Transverse colon (tissue), 4 donors: ENCODE measurements around the gene SIRPB2. TPM values are rescaled to one million over a fixed set of nuclear protein-coding genes. Genes with fewer than 3 reads are reported as not detected.

Source experiments
- DNase-seq: peaks from one replicate; pipeline ENCODE4 v3.0.0-alpha.2; 2019
- H3K27ac ChIP-seq, 4 donors: fragments of 200-600 bp; sonication (generic); 2 replicates each; pipeline ENCODE4 v1.5.1; 2016 to 2018; ENCODE audit warnings: inconsistent platforms in 4 of 4
- H3K27me3 ChIP-seq: fragments of 200-600 bp; sonication (generic); 2 replicates; pipeline ENCODE4 v1.5.1; 2017; ENCODE audit warnings: inconsistent platforms
- H3K36me3 ChIP-seq, 4 donors: fragments of 200-600 bp; sonication (generic); 2 replicates each; pipeline ENCODE4 v1.5.1; 2017 to 2019; ENCODE audit warnings: inconsistent platforms in 4 of 4
- H3K4me1 ChIP-seq, 4 donors: fragments of 200-600 bp; sonication (generic); 2 replicates each; pipeline ENCODE4 v1.5.1; 2017 to 2020; ENCODE audit warnings: inconsistent platforms in 4 of 4
- H3K4me3 ChIP-seq, 4 donors: fragments of 200-600 bp; sonication (generic); 1 replicate in 1 of 4; 2 replicates in 3 of 4; pipeline versions ENCODE4 v1.5.1 to v1.6.1; 2017 to 2019; ENCODE audit warnings: inconsistent platforms in 4 of 4
- H3K9me3 ChIP-seq, 2 donors: fragments of 200-600 bp; sonication (generic); 2 replicates each; pipeline ENCODE4 v1.5.1; 2017 to 2019; ENCODE audit warnings: inconsistent platforms in 2 of 2
- EP300 ChIP-seq: sonication (generic); formaldehyde crosslinking; IDR thresholded peaks from one replicate; pipeline ENCODE4 v1.6.1; 2017; ENCODE audit warnings: antibody characterized with exemption, low read depth
- POLR2A ChIP-seq: fragments of 450-650 bp; IDR thresholded peaks from one replicate; pipeline ENCODE4 v1.6.1; 2016; ENCODE audit warnings: antibody characterized with exemption, mild to moderate bottlenecking, moderate library complexity
- POLR2AphosphoS5 ChIP-seq, 3 donors: sonication (generic); formaldehyde crosslinking; IDR thresholded peaks; one replicate each; pipeline ENCODE4 v1.6.1; 2016; ENCODE audit warnings: antibody characterized with exemption in 3 of 3
- WGBS, 2 donors: methylation state at CpG; one replicate each; pipeline ENCODE4 v1.1.5; 2018; ENCODE audit warnings: low coverage in 1 of 2; 5-methylcytosine and 5-hydroxymethylcytosine counted together
- in situ Hi-C, 4 donors: fragments of 200-750 bp; cut with MboI; loops; one replicate each; pipeline versions ENCODE4 v1.15.0 to v1.15.1; 2017; ENCODE audit warnings: low sequenced_read_pairs in 3 of 4, low pct_ligation_motif_present in 1 of 4, low pct_unique_long_range_greater_than_20kb in 1 of 4
- intact Hi-C: fragments of 100-400 bp; cut with DNase I; formaldehyde crosslinking; loops from one replicate; pipeline ENCODE4 v1.15.1; 2023; ENCODE audit warnings: low total_unique reads
- total RNA-seq, 4 donors: library from RNA; depleted of rRNA; stranded (reverse); fragments of >200 nt; gene quantifications; one replicate each; pipeline ENCODE4 v1.1.0, GENCODE V29; 2016
- TF ChIP-seq, protein P1 (sequence below), 5 experiments: fragments of 200-600 bp in 3 of 5; fragments of 450-650 bp in 2 of 5; sonication (generic) in 3 of 5; IDR thresholded peaks; 1 replicate in 2 of 5; 2 replicates in 3 of 5; pipeline ENCODE4 v1.5.1; 2016 to 2017; ENCODE audit warnings: antibody characterized with exemption in 5 of 5, inconsistent platforms in 3 of 5, mild to moderate bottlenecking in 2 of 5, moderate library complexity in 1 of 5

SIRPB2 gene
- total RNA-seq, 4 donors from 2014 or later = 3.7 to 3.8 TPM; not detected in 2

DNA sequence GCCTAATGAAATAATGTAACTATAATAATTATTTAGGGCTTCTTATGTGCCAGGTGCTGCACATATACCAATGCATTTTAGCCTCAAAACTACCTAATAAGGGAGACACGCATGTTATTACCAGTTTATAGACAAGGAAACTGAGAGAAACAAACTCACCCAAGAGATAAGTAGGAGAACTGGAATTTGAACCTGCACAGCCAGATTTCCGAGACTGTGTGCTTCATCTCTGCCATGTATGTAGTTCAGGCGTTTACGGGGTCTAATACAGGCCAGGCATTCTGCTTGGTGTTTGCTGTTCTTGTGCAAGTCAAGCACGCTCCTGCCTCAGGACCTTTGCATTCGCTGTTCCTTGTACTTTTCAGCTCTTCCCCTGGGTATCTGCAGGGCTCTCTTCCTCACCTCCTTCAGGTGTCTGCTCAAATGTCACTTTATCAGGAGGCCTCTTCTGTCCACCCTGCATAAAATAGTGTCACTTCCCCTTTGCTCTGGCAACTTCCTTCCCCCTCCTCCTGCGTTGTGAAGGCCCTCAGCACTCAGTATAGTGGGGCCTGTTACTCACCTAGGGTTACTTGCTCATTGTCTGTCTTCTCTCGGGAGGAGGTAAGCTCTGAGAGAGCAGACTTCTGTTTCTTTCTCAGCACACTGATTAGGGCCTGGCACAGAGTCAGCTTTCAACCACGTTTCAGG lies 18.5 kb downstream of the SIRPB2 start:
- no peak overlapping the region for H3K27ac ChIP-seq
- peaks cover 0 to 34% (median 16%) of the 10 kb centered on the region in 4 donors for H3K4me1 ChIP-seq
- H3K4me3 ChIP-seq = no peak overlapping the region
- in situ Hi-C loops (loop anchor here in 3 of 4 donors (25.0 kb wide), 2 partner anchors 335 to 360 kb away; partner anchors contain the start of gene PSMF1 (in 2 of the 3)), intact Hi-C loops (no loop called here)
- H3K36me3 ChIP-seq = no peaks in the 10 kb centered on the region
- no peak for DNase-seq
- H3K9me3 ChIP-seq = no peaks in the 10 kb centered on the region
- 60 to 75% methylated on average over 5 to 9 of the region's 9 CpGs for WGBS, 2 donors
- H3K27me3 ChIP-seq = no peaks in the 10 kb centered on the region
- TF ChIP-seq EP300 (no peak), POLR2A (no peak), POLR2AphosphoS5 (IDR thresholded peaks at IDR 0.05) (no peak)
- TF ChIP-seq, protein P1, sequence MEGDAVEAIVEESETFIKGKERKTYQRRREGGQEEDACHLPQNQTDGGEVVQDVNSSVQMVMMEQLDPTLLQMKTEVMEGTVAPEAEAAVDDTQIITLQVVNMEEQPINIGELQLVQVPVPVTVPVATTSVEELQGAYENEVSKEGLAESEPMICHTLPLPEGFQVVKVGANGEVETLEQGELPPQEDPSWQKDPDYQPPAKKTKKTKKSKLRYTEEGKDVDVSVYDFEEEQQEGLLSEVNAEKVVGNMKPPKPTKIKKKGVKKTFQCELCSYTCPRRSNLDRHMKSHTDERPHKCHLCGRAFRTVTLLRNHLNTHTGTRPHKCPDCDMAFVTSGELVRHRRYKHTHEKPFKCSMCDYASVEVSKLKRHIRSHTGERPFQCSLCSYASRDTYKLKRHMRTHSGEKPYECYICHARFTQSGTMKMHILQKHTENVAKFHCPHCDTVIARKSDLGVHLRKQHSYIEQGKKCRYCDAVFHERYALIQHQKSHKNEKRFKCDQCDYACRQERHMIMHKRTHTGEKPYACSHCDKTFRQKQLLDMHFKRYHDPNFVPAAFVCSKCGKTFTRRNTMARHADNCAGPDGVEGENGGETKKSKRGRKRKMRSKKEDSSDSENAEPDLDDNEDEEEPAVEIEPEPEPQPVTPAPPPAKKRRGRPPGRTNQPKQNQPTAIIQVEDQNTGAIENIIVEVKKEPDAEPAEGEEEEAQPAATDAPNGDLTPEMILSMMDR (IDR thresholded peaks at IDR 0.05) = no peak

DNA sequence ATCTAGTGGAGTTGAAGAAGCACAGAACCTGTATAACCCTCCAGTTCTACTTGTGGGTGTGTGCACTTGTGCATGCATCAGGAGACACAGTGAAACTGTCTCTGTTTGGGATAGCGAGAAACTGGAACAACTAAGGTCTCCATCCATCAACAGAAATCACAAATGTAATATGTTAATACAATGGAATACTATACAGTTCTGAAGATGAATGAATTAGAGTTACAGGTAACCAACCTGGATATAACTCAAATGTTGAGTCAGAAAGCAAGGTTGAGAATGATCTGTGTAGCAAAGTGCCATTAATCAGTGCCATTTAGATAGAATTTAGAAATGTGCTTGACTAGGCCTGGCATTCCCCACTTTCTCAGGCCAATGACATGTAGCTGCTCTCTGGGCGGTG lies 20.0 kb downstream of the SIRPB2 start:
- Histone ChIP-seq H3K4me1 (peaks cover 0 to 41% (median 19%) of the 10 kb centered on the region in 4 donors), H3K9me3 (no peaks in the 10 kb centered on the region), H3K27me3 (no peaks in the 10 kb centered on the region), H3K27ac (no peak overlapping the region), H3K4me3 (no peak overlapping the region), H3K36me3 (no peaks in the 10 kb centered on the region)
- 95 to 100% methylated on average over 1 to 2 of the region's 2 CpGs for WGBS, 2 donors
- intact Hi-C loops = no loop called here
- in situ Hi-C loops = loop anchor here in 3 of 4 donors (25.0 kb wide), 2 partner anchors 334 to 359 kb away; partner anchors contain the start of gene PSMF1 (in 2 of the 3)
- DNase-seq = no peak
- no peak for TF ChIP-seq EP300
- no peak for TF ChIP-seq POLR2A
- TF ChIP-seq, protein P1 (IDR thresholded peaks at IDR 0.05) = no peak
- TF ChIP-seq POLR2AphosphoS5 (IDR thresholded peaks at IDR 0.05) = no peak

DNA sequence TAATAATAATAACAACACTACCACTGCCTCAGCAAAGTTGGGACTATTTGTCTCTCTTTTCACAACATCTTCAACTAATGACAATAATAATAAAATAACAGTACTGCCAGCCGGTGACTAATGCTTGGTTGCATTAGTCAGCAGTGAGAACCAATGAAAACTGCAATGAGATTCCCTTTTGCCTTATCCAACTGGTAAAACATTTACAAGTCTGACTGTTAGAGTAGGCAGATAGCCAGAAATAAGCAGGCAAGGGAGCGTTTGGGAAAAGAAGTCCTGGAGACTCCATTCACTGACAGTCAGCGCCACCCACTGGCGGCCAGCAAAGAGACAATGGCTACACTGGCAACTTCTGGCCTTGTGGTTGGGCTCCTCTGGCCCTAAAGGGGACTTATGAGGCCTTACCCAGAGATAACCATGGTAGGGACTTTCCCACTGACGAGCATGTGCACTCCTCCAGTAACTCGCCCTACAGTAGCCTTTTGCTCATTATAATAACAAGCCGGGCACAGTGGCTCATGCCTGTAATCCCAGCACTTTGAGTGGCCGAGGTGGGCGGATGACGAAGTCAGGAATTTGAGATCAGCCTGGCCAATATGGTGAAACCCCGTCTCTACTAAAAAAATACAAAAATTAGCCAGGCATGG lies 21.2 kb downstream of the SIRPB2 start:
- Histone ChIP-seq H3K4me1 (peaks cover 9 to 52% (median 29%) of the 10 kb centered on the region in 4 donors), H3K4me3 (no peak overlapping the region), H3K9me3 (no peaks in the 10 kb centered on the region), H3K27ac (peak overlapping the region in 3 of 4 donors; percentile 53 to 56 (median 56)), H3K27me3 (no peaks in the 10 kb centered on the region), H3K36me3 (no peaks in the 10 kb centered on the region)
- WGBS, 2 donors = 6 to 32% methylated on average over 4 to 11 of the region's 11 CpGs
- peak; percentile 87 for DNase-seq
- TF ChIP-seq, protein P1 (IDR thresholded peaks at IDR 0.05) = peak; percentile 58 to 84 (median 67)
- TF ChIP-seq EP300 (no peak), POLR2AphosphoS5 (IDR thresholded peaks at IDR 0.05) (peak in 2 of 3 donors; percentile 52)
- in situ Hi-C loops = loop anchor here in 3 of 4 donors (25.0 kb wide), 2 partner anchors 333 to 358 kb away; partner anchors contain the start of gene PSMF1 (in 2 of the 3)
- intact Hi-C loops = loop anchor here (10.0 kb wide), 1 partner anchor 155 kb away; no protein-coding TSS in a partner anchor

DNA sequence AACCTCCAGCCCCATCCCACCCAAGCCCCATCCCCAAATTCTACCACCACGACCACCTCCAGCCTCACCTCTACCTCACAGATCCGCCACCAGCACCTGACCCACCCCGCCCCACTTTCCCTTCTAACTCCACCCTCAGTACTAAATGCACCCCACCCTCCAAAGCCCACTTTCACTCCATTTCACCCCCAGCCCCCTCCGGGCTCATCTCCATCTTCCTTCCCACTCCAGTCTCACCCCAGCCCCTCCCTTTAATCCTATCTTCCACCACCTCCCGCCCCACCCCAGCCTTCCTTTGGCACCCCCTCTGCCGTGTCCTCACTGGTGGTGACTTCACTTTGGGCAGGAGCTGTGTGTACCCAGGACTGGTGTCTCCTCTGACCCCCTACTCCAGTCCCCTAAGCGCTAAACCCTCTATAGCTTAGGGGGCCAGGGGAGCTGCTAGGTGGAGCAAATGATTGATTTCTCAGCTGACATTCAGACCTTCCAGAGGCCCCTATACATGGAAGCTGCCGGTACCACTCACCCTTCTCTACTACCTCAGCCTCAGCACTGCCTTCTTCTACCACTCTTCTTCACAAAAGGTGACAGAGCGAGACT lies 21.8 kb downstream of the SIRPB2 start:
- intact Hi-C loops (loop anchor here (10.0 kb wide), 1 partner anchor 155 kb away; no protein-coding TSS in a partner anchor), in situ Hi-C loops (loop anchor here in 3 of 4 donors (25.0 kb wide), 2 partner anchors 332 to 357 kb away; partner anchors contain the start of gene PSMF1 (in 2 of the 3))
- Histone ChIP-seq H3K36me3 (no peaks in the 10 kb centered on the region), H3K4me1 (peaks cover 11 to 58% (median 32%) of the 10 kb centered on the region in 4 donors), H3K27ac (peak overlapping the region in 3 of 4 donors; percentile 53 to 56 (median 56)), H3K9me3 (no peaks in the 10 kb centered on the region), H3K4me3 (no peak overlapping the region), H3K27me3 (no peaks in the 10 kb centered on the region)
- no peak for DNase-seq
- no peak for TF ChIP-seq EP300
- TF ChIP-seq, protein P1 (IDR thresholded peaks at IDR 0.05) = no peak
- TF ChIP-seq POLR2A = no peak
- no peak for TF ChIP-seq POLR2AphosphoS5 (IDR thresholded peaks at IDR 0.05)
- WGBS, 2 donors = 35 to 69% methylated on average over 2 to 9 of the region's 9 CpGs
